Retinal pigment epithelial cell (primary cell): ENCODE data around the gene TP53RK.

Experiments used
- DNase-seq: peaks from one replicate; pipeline ENCODE4 v3.0.0-alpha.2; 2010; ENCODE audit warnings: low read depth
- H3K4me3 ChIP-seq: 2 replicates; pipeline ENCODE4 v1.5.1; 2011; ENCODE audit warnings: mild to moderate bottlenecking, low read length, control low read depth, moderate library complexity
- TF ChIP-seq, protein P1 (sequence below): conservative IDR thresholded peaks from 2 replicates; pipeline ENCODE4 v1.5.1; 2011; ENCODE audit warnings: low read depth, low read length, control low read depth, inconsistent platforms

TP53RK gene

DNA sequence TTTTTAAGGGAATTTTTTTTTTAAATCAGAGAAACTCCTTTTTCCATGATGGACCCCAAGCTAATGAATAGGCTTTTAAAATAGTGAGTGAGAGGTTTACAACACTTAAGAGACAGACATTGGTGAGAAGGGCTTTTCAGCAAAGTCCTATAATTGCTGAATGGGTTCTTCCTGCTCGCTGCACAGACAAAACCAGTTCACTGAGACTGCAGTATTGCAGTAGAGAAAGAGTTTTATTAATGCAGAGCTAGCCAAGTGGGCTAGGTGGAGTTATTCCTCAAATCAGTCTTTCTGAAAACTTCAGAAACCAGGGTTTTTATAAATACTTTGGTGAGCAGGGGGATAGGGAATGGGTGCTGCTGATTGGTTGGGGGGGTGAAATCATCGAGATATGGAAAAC, 17.0 kb upstream of the TP53RK start:
- TF ChIP-seq, protein P1, sequence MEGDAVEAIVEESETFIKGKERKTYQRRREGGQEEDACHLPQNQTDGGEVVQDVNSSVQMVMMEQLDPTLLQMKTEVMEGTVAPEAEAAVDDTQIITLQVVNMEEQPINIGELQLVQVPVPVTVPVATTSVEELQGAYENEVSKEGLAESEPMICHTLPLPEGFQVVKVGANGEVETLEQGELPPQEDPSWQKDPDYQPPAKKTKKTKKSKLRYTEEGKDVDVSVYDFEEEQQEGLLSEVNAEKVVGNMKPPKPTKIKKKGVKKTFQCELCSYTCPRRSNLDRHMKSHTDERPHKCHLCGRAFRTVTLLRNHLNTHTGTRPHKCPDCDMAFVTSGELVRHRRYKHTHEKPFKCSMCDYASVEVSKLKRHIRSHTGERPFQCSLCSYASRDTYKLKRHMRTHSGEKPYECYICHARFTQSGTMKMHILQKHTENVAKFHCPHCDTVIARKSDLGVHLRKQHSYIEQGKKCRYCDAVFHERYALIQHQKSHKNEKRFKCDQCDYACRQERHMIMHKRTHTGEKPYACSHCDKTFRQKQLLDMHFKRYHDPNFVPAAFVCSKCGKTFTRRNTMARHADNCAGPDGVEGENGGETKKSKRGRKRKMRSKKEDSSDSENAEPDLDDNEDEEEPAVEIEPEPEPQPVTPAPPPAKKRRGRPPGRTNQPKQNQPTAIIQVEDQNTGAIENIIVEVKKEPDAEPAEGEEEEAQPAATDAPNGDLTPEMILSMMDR: no peak
- no peak overlapping the region for H3K4me3 ChIP-seq

DNA sequence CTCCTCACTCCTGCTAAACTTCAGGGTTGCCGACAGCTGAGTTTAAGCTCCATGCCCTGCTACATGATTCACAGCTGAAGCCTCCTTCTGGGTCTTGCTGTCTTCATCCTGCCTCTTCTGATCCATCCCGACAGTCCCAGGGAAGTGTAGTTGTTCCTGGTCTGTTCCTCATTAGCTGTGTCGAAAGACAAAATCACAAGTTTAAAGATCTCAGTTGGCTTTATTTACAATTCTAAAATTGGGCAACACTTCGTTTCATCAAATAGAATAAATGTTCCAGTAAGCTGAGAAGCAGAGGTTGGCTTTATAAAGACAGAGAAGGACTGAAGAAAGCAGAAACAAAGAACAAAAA, 16.1 kb upstream of the TP53RK start:
- H3K4me3 ChIP-seq: no peak overlapping the region
- TF ChIP-seq, protein P1: no peak
- DNase-seq: no peak

More for the DNA sequence above, 17.0 kb upstream of the TP53RK start:
- no peak for DNase-seq

DNA sequence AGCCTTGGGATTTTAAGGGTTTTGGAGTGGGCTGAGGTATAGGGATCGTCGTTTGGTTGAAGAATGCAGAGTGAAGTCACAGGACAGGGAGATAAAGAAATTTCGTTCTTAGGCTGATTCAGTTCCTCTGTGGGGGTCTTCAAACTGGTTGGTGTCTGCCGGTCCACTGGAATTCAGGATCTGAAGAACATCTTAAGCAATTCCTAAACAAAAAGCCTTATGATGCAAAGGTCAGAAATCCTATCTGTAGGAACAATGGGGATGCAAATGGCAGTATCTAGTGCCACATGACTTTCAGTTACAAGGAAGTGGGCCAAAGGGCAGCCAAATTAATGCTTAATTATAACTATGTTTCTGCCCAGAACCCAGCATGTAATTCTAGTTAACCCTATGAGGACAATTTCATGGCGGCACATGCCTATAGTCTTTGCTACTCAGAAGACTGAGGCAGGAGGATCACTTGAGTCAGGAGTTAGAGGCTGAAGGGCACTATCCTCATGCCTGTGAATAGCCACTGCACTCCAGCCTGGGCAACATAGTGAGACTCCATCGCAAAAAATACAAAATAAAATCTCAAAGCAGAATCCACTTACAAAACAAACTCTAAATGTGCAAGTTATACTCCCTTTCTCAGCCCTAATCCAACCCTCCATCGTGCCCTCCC, 15.6 kb upstream of the TP53RK start:
- no peak overlapping the region for H3K4me3 ChIP-seq
- DNase-seq: no peak
- TF ChIP-seq, protein P1: no peak

DNA sequence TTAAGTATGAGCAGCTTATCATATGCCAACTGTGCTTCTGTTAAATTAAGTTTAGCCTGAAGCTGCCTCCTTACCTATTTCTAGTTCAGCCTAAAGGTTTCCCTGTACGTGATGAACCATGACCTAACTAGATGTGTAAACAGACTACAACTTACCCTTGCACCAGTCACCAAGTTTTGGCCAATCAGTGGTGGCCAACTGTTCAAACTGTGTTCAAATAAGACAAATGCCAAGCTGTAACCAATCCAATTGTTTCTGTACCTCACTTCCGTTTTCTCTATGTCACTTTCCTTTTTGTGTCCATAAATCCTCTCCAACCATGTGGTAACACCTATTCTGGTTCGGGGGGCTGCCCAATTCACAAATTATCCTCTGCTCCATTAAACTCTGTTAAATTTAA, 14.2 kb upstream of the TP53RK start:
- TF ChIP-seq, protein P1: no peak
- no peak overlapping the region for H3K4me3 ChIP-seq
- no peak for DNase-seq

DNA sequence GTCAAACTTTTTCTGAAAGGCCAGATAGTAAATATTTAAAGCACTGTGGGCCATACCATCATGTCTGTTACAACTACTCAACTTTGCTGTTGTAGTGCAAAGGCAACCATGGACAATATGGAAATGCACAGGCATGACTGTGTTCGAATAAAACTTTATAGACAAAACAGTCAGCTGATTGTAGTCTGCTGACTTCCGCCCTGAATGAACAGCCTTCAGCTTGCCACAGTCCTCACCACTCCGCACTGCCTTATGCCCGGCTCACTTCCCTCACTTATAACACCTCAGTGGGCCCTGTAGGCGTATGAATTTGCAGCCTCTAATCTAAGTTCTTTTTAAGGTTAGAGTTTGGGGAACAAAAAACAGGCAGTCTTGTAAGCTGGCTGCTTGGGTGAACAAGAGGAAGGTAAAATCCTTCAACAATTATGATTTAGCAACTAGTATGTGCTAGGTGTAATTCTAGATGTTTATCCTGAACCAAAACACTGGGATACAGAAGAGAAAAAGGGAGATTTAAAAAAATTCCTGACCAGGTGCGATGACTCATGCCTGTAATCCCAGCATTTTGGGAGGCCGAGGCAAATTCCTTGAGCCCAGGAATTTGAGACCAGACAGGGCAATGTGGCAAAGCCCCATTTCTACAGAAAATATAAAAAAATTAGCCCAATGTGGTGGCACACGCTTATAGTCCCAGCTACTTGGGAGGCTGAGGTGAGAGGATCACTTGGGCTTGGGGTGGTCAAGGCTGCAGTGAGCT, 13.4 kb upstream of the TP53RK start:
- H3K4me3 ChIP-seq: no peak overlapping the region
- DNase-seq: no peak
- TF ChIP-seq, protein P1: no peak

DNA sequence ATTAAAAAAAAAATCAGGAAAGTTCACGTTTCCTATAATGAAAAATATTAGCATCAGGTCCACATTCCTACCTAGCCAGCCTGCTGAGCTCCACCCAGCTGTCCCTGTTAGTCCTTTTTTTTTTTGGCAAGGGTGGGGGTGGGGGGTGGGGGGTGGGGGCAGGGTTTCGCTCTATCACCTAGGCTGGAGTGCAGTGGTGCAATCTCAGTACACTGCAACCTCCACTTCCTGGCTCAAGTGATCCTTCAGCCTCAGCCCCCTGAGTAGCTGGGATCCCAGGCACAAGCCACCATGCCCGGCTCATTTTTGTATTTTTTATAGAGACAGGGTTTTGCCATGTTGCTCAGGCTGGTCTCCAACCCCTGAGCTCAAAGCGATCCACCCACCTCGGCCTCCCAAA, 12.7 kb upstream of the TP53RK start:
- TF ChIP-seq, protein P1: no peak
- no peak overlapping the region for H3K4me3 ChIP-seq
- no peak for DNase-seq

DNA sequence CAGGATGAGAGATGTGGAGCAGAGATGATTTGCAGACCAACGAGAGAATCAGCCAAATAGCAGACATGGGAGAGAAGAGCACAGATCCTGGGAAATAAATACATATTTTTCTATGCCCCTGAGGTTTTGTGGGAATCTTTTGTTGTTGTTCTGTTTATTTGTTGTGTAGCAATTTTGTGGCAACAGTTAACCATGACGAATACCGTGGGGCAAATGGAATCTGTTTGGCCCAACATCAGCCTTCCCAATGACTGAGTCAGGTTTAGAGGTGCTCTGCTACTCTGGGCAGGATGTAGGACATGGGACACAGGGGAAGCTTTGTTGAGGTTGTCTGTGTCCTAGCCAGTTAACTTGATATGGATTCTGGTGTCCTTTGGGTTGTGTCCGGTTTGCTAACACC, 12.3 kb upstream of the TP53RK start:
- H3K4me3 ChIP-seq: no peak overlapping the region
- TF ChIP-seq, protein P1: no peak
- DNase-seq: no peak
